Progenitor cell of endocrine pancreas (in vitro differentiated cells): Measurements from ENCODE around the gene MEIKIN. TPM values are rescaled to one million over a fixed set of nuclear protein-coding genes. Genes with fewer than 3 reads are reported as not detected.
"Not testable (repeated sequence)": the region's sequence is repeated elsewhere in the genome, so short reads cannot be mapped to it uniquely, and the experiment has no call there.

Experiments
- DNase-seq: peaks from one replicate; pipeline ENCODE4 v3.0.0; 2021; ENCODE audit warnings: low spot score; ENCODE audit not compliant: unreplicated experiment
- H3K27ac Mint-ChIP-seq: 2 replicates; pipeline ENCODE4 v1.8.0; 2021; ENCODE audit warnings: mild to moderate bottlenecking, moderate library complexity, mixed read lengths
- H3K27me3 Mint-ChIP-seq: 2 replicates; pipeline ENCODE4 v1.8.0; 2021; ENCODE audit warnings: mixed read lengths
- H3K36me3 Mint-ChIP-seq: 2 replicates; pipeline ENCODE4 v1.8.0; 2022; ENCODE audit warnings: mixed read lengths; ENCODE audit not compliant: insufficient read depth
- H3K4me1 Mint-ChIP-seq: 2 replicates; pipeline ENCODE4 v1.8.0; 2021; ENCODE audit warnings: low read depth, mixed read lengths
- H3K4me3 Mint-ChIP-seq: 2 replicates; pipeline ENCODE4 v1.8.0; 2021; ENCODE audit warnings: low read depth, mild to moderate bottlenecking, moderate library complexity, mixed read lengths
- H3K9me3 Mint-ChIP-seq: 2 replicates; pipeline ENCODE4 v1.8.0; 2021; ENCODE audit warnings: low read depth, mixed read lengths
- total RNA-seq: library from RNA; stranded (reverse); gene quantifications from 2 replicates; pipeline ENCODE4 v1.2.1, GENCODE V29; 2021
- TF ChIP-seq, protein P1 (sequence below): fragments of 200-600 bp; sonication (generic); IDR thresholded peaks from one replicate; pipeline ENCODE4 v1.5.0; 2021; ENCODE audit warnings: antibody characterized with exemption, mild to moderate bottlenecking; ENCODE audit not compliant: unreplicated experiment

MEIKIN gene
- total RNA-seq, 1 donor from 2014 or later: not detected

DNA sequence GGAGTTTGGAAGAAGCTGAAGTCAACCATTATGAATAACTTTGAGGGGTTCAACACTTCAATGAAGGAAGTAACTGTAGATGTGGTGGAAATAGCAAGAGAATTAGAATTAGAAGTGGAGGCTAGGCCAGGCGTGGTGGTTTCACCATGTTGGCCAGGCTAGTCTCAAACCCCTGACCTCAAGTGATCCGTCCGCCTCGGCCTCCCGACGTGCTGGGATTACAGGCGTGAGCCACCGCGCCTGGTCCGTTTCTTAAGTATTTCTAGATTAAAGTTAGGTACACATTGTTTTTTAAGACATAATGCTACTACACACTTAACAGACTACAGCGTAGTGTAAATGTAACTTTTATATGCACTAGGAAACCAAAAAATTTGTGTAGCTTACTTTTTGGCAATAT is 162.7 kb downstream of the MEIKIN start:
- Mint-ChIP-seq H3K36me3 (peaks cover 14% of the 10 kb centered on the region), H3K9me3 (peaks cover 6% of the 10 kb centered on the region)

DNA sequence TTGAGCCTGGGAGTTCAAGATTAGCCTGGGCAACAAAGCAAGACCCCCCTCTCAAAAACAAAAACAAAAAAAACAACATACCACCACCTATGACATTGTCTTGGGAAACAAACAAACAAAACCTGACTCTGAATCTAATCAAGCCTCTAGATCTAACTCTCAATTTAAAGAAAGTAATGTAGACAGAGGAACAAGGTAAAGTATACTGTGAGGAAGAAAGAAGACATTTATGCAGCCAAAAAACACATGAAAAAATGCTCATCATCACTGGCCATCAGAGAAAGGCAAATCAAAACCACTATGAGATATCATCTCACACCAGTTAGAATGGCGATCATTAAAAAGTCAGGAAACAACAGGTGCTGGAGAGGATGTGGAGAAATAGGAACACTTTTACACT is 167.3 kb downstream of the MEIKIN start:
- H3K27me3 Mint-ChIP-seq, DNase-seq, H3K4me1 Mint-ChIP-seq, H3K4me3 Mint-ChIP-seq, H3K27ac Mint-ChIP-seq, H3K9me3 Mint-ChIP-seq: not testable (repeated sequence)
- peaks cover 11% of the 10 kb centered on the region for H3K36me3 Mint-ChIP-seq

More for the DNA sequence above, 162.7 kb downstream of the MEIKIN start:
- peaks cover 6% of the 10 kb centered on the region for H3K4me1 Mint-ChIP-seq
- H3K27me3 Mint-ChIP-seq: no peaks in the 10 kb centered on the region
- TF ChIP-seq, protein P1, sequence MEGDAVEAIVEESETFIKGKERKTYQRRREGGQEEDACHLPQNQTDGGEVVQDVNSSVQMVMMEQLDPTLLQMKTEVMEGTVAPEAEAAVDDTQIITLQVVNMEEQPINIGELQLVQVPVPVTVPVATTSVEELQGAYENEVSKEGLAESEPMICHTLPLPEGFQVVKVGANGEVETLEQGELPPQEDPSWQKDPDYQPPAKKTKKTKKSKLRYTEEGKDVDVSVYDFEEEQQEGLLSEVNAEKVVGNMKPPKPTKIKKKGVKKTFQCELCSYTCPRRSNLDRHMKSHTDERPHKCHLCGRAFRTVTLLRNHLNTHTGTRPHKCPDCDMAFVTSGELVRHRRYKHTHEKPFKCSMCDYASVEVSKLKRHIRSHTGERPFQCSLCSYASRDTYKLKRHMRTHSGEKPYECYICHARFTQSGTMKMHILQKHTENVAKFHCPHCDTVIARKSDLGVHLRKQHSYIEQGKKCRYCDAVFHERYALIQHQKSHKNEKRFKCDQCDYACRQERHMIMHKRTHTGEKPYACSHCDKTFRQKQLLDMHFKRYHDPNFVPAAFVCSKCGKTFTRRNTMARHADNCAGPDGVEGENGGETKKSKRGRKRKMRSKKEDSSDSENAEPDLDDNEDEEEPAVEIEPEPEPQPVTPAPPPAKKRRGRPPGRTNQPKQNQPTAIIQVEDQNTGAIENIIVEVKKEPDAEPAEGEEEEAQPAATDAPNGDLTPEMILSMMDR: no peak
- H3K27ac Mint-ChIP-seq: no peak overlapping the region
- H3K4me3 Mint-ChIP-seq: no peak overlapping the region
- no peak for DNase-seq

DNA sequence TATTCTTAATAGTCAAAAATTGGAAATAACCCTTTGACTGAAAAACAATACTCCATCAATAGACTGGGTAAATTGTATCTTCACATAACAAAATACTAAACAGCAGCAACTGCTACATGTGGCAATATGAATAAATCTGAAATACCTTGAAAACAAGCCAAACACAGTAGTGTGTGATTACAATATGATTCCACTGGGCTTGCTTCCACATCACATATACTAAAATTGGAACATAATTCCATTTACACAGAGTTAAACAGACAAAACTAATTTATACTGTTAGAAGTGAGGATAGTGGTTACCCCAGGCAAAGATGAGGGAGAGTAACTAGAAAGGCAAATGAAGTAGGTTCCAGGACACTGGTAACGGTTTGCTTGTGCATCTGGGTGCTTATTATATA is 169.0 kb downstream of the MEIKIN start:
- TF ChIP-seq, protein P1: no peak
- DNase-seq: no peak
- Mint-ChIP-seq H3K4me3 (no peak overlapping the region), H3K4me1 (peaks cover 3% of the 10 kb centered on the region), H3K36me3 (peaks cover 4% of the 10 kb centered on the region), H3K27me3 (no peaks in the 10 kb centered on the region), H3K27ac (no peak overlapping the region), H3K9me3 (peaks cover 4% of the 10 kb centered on the region)

DNA sequence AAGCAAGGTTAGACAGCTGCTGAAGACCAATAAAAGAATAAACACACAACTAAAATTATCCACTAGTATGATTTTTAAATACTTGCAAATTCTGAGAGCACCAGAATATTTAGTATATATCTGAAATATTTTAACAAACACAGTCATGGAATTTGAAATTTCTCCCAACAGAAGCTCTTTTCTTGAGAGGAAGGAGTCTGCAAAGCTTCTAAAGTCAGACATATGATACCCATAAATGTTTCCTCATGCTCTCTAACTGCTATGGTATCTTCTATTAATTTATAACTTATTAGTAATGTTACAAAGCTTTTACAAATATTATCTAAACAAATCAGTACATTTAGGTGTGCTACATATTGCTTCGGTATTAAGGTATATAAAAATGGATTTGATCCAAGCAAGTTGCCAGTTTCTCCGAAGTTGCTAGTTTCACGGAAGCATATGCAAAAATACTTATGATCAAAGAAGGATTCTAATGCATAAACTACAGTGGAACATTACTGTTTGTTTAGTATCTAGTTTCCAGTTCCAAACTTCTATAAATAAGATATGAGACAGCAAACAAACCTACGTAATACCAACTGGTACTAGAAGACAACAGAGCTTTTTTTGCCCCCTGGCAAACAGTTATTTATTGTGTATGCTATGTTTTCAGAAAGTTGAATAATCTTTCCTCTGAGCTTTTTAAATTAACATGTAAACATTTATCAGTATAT is 170.7 kb downstream of the MEIKIN start:
- Mint-ChIP-seq H3K4me1 (peaks cover 4% of the 10 kb centered on the region), H3K9me3 (peaks cover 3% of the 10 kb centered on the region), H3K36me3 (peaks cover 3% of the 10 kb centered on the region), H3K4me3 (no peak overlapping the region), H3K27me3 (no peaks in the 10 kb centered on the region), H3K27ac (no peak overlapping the region)
- DNase-seq: no peak
- TF ChIP-seq, protein P1: no peak

DNA sequence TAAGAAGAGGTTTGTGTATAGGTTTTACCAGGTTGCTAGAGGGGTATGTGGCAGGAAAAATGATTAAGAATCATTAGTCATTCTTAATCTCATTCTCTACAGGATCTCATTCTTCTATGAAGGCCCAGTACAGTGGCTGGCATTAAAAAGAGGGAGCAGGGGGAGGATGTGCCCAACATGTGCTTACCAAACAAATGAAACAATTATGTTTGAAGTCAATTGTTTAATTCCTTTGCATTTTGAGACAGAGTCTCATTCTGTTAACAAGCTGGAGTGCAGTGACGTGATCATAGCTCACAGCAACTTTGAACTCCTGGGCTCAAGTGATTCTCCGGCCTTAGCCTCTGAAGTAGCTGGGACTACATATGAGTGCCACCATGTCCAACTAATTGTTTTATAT is 171.7 kb downstream of the MEIKIN start:
- H3K9me3 Mint-ChIP-seq: peaks cover 3% of the 10 kb centered on the region
- no peak overlapping the region for H3K4me3 Mint-ChIP-seq
- peaks cover 3% of the 10 kb centered on the region for H3K36me3 Mint-ChIP-seq
- H3K27me3 Mint-ChIP-seq: no peaks in the 10 kb centered on the region
- peaks cover 4% of the 10 kb centered on the region for H3K4me1 Mint-ChIP-seq
- TF ChIP-seq, protein P1: no peak
- no peak overlapping the region for H3K27ac Mint-ChIP-seq
- no peak for DNase-seq

DNA sequence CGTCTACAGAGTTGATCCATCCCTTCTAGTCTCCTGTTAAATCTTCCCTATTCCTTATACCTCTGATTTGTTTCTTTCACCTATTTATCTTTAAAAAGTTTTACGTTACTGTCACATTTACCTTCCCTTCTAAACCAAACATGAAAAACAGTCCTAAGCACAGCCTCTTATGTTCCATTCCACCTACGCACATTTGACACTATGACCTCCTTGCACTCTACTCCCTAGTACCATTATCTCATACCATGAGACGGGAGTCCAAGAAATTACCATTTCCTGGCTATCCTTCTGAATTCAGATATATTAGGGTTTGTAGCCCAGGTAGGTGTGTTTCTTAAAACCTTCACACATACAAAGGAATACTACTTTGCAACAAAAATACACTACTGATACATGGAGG is 173.8 kb downstream of the MEIKIN start:
- TF ChIP-seq, protein P1: no peak

More for the DNA sequence above, 173.8 kb downstream of the MEIKIN start:
- no peak overlapping the region for H3K4me3 Mint-ChIP-seq
- H3K36me3 Mint-ChIP-seq: peaks cover 2% of the 10 kb centered on the region
- H3K9me3 Mint-ChIP-seq: peaks cover 3% of the 10 kb centered on the region
- no peak for DNase-seq
- H3K4me1 Mint-ChIP-seq: peaks cover 4% of the 10 kb centered on the region
- no peak overlapping the region for H3K27ac Mint-ChIP-seq
- no peaks in the 10 kb centered on the region for H3K27me3 Mint-ChIP-seq
